ENCODE data around the gene GLCE.

Gene GLCE

GRCh38 chr15:69189157-69189556, 28.7 kb downstream of the GLCE start:
- H2BK5ac ChIP-seq (ENCODE audit: low read length), result no peak overlapping the region
- no CpG with 5 or more reads among the region's 6 CpGs for WGBS, 2 donors (ENCODE audit: extremely low coverage in 2 of 2, insufficient read length in 2 of 2, insufficient replicate concordance in 1 of 2)

GRCh38 chr15:69190091-69190490, 29.7 kb downstream of the GLCE start:
- H3K27me3 ChIP-seq (ENCODE audit: control insufficient read depth in 3 of 3, insufficient read depth in 3 of 3, low read depth in 1 of 3, low read length in 3 of 3), result no peaks in the 10 kb centered on the region
- H3K14ac ChIP-seq (ENCODE audit: low read length), result no peak overlapping the region
- no peak overlapping the region for H3K4me3 ChIP-seq (ENCODE audit: low read length in 2 of 2)
- H2AK5ac ChIP-seq (ENCODE audit: low read depth, low read length), result no peak overlapping the region
- DNase-seq (ENCODE audit: low spot score), result no peak
- H2BK5ac ChIP-seq (ENCODE audit: low read length), result no peak overlapping the region
- H3K9me3 ChIP-seq (replicated peaks in 1 of 2; ENCODE audit: control insufficient read depth in 2 of 2, insufficient read depth in 1 of 2, low read depth in 1 of 2, low read length in 2 of 2), result peaks cover 0 to 2% of the 10 kb centered on the region in 2 donors
- H3K23ac ChIP-seq (ENCODE audit: low read depth, low read length, poor library complexity), result no peak overlapping the region
- no peak overlapping the region for H3K9ac ChIP-seq (ENCODE audit: low read depth, low read length, poor library complexity)
- no peaks in the 10 kb centered on the region for H3K36me3 ChIP-seq (replicated peaks in 1 of 2; ENCODE audit: control insufficient read depth in 2 of 2, insufficient read depth in 2 of 2, low read length in 2 of 2)
- no peak overlapping the region for H2AFZ ChIP-seq (ENCODE audit: low read length)
- H3K27ac ChIP-seq (replicated peaks; ENCODE audit: low read length), result no peak overlapping the region
- no peaks in the 10 kb centered on the region for H3K79me1 ChIP-seq (ENCODE audit: low read depth, low read length)
- H3K4me1 ChIP-seq (ENCODE audit: control insufficient read depth in 2 of 2, insufficient read depth in 1 of 2, low read depth in 1 of 2, low read length in 2 of 2), result peaks cover 0 to 2% of the 10 kb centered on the region in 2 donors
- no peak overlapping the region for H2BK120ac ChIP-seq (ENCODE audit: low read depth, low read length)
- no peak overlapping the region for H2BK15ac ChIP-seq (ENCODE audit: low read length)
- no peak overlapping the region for H3K18ac ChIP-seq (ENCODE audit: low read length)
- H3K4ac ChIP-seq (ENCODE audit: low read length), result no peak overlapping the region
- no peak overlapping the region for H4K91ac ChIP-seq (ENCODE audit: low read depth, low read length, poor library complexity)
- no peak overlapping the region for H3K4me2 ChIP-seq (ENCODE audit: insufficient read depth, low read length, poor library complexity, severe bottlenecking)
- no peak overlapping the region for H2BK12ac ChIP-seq (ENCODE audit: low read length)
- H4K8ac ChIP-seq (ENCODE audit: low read depth, low read length), result no peak overlapping the region

More at GRCh38 chr15:69189157-69189556, 28.7 kb downstream of the GLCE start:
- H2AFZ ChIP-seq (ENCODE audit: low read length), result no peak overlapping the region
- no peak overlapping the region for H3K18ac ChIP-seq (ENCODE audit: low read length)
- H3K4me1 ChIP-seq (ENCODE audit: control insufficient read depth in 2 of 2, insufficient read depth in 1 of 2, low read depth in 1 of 2, low read length in 2 of 2), result peaks cover 0 to 2% of the 10 kb centered on the region in 2 donors
- no peak overlapping the region for H3K4me2 ChIP-seq (ENCODE audit: insufficient read depth, low read length, poor library complexity, severe bottlenecking)
- no peaks in the 10 kb centered on the region for H3K27me3 ChIP-seq (ENCODE audit: control insufficient read depth in 3 of 3, insufficient read depth in 3 of 3, low read depth in 1 of 3, low read length in 3 of 3)
- H3K9me3 ChIP-seq (replicated peaks in 1 of 2; ENCODE audit: control insufficient read depth in 2 of 2, insufficient read depth in 1 of 2, low read depth in 1 of 2, low read length in 2 of 2), result peaks cover 0 to 2% of the 10 kb centered on the region in 2 donors
- H3K23ac ChIP-seq (ENCODE audit: low read depth, low read length, poor library complexity), result no peak overlapping the region
- H3K9ac ChIP-seq (ENCODE audit: low read depth, low read length, poor library complexity), result no peak overlapping the region
- H3K14ac ChIP-seq (ENCODE audit: low read length), result no peak overlapping the region
- H4K8ac ChIP-seq (ENCODE audit: low read depth, low read length), result no peak overlapping the region
- no peak overlapping the region for H3K4me3 ChIP-seq (ENCODE audit: low read length in 2 of 2)
- H3K79me1 ChIP-seq (ENCODE audit: low read depth, low read length), result no peaks in the 10 kb centered on the region
- H3K4ac ChIP-seq (ENCODE audit: low read length), result no peak overlapping the region
- no peak overlapping the region for H2BK12ac ChIP-seq (ENCODE audit: low read length)
- no peak for DNase-seq (ENCODE audit: low spot score)
- H4K91ac ChIP-seq (ENCODE audit: low read depth, low read length, poor library complexity), result no peak overlapping the region
- no peak overlapping the region for H2AK5ac ChIP-seq (ENCODE audit: low read depth, low read length)
- H3K36me3 ChIP-seq (replicated peaks in 1 of 2; ENCODE audit: control insufficient read depth in 2 of 2, insufficient read depth in 2 of 2, low read length in 2 of 2), result no peaks in the 10 kb centered on the region
- H3K27ac ChIP-seq (replicated peaks; ENCODE audit: low read length), result no peak overlapping the region
- no peak overlapping the region for H2BK15ac ChIP-seq (ENCODE audit: low read length)
- no peak overlapping the region for H2BK120ac ChIP-seq (ENCODE audit: low read depth, low read length)

GRCh38 chr15:69190504-69190903, 30.1 kb downstream of the GLCE start:
- no peak overlapping the region for H3K4ac ChIP-seq (ENCODE audit: low read length)
- H3K27ac ChIP-seq (replicated peaks; ENCODE audit: low read length), result no peak overlapping the region
- H2BK12ac ChIP-seq (ENCODE audit: low read length), result no peak overlapping the region
- H3K4me1 ChIP-seq (ENCODE audit: control insufficient read depth in 2 of 2, insufficient read depth in 1 of 2, low read depth in 1 of 2, low read length in 2 of 2), result peaks cover 0 to 2% of the 10 kb centered on the region in 2 donors
- H3K23ac ChIP-seq (ENCODE audit: low read depth, low read length, poor library complexity), result no peak overlapping the region
- no peak overlapping the region for H3K4me2 ChIP-seq (ENCODE audit: insufficient read depth, low read length, poor library complexity, severe bottlenecking)
- H3K14ac ChIP-seq (ENCODE audit: low read length), result no peak overlapping the region
- no peak overlapping the region for H4K91ac ChIP-seq (ENCODE audit: low read depth, low read length, poor library complexity)
- H3K36me3 ChIP-seq (replicated peaks in 1 of 2; ENCODE audit: control insufficient read depth in 2 of 2, insufficient read depth in 2 of 2, low read length in 2 of 2), result no peaks in the 10 kb centered on the region
- H2BK120ac ChIP-seq (ENCODE audit: low read depth, low read length), result no peak overlapping the region
- H2AFZ ChIP-seq (ENCODE audit: low read length), result no peak overlapping the region
- no peak for DNase-seq (ENCODE audit: low spot score)
- peaks cover 0 to 2% of the 10 kb centered on the region in 2 donors for H3K9me3 ChIP-seq (replicated peaks in 1 of 2; ENCODE audit: control insufficient read depth in 2 of 2, insufficient read depth in 1 of 2, low read depth in 1 of 2, low read length in 2 of 2)
- H2BK15ac ChIP-seq (ENCODE audit: low read length), result no peak overlapping the region
- no peak overlapping the region for H3K18ac ChIP-seq (ENCODE audit: low read length)
- no peak overlapping the region for H2AK5ac ChIP-seq (ENCODE audit: low read depth, low read length)
- no peak overlapping the region for H2BK5ac ChIP-seq (ENCODE audit: low read length)
- no peak overlapping the region for H4K8ac ChIP-seq (ENCODE audit: low read depth, low read length)
- H3K27me3 ChIP-seq (ENCODE audit: control insufficient read depth in 3 of 3, insufficient read depth in 3 of 3, low read depth in 1 of 3, low read length in 3 of 3), result no peaks in the 10 kb centered on the region
- no peak overlapping the region for H3K4me3 ChIP-seq (ENCODE audit: low read length in 2 of 2)
- H3K9ac ChIP-seq (ENCODE audit: low read depth, low read length, poor library complexity), result no peak overlapping the region
- no peaks in the 10 kb centered on the region for H3K79me1 ChIP-seq (ENCODE audit: low read depth, low read length)

- H2BK120ac ChIP-seq (ENCODE audit: low read depth, low read length), result no peak overlapping the region
- no peaks in the 10 kb centered on the region for H3K79me1 ChIP-seq (ENCODE audit: low read depth, low read length)
- H3K4me3 ChIP-seq (ENCODE audit: low read length in 2 of 2), result no peak overlapping the region
- H2BK5ac ChIP-seq (ENCODE audit: low read length), result no peak overlapping the region
- H3K4me1 ChIP-seq (ENCODE audit: control insufficient read depth in 2 of 2, insufficient read depth in 1 of 2, low read depth in 1 of 2, low read length in 2 of 2), result no peaks in the 10 kb centered on the region
- H3K4ac ChIP-seq (ENCODE audit: low read length), result no peak overlapping the region
- no peak overlapping the region for H2BK12ac ChIP-seq (ENCODE audit: low read length)
- no peaks in the 10 kb centered on the region for H3K27me3 ChIP-seq (ENCODE audit: control insufficient read depth in 3 of 3, insufficient read depth in 3 of 3, low read depth in 1 of 3, low read length in 3 of 3)
- H4K91ac ChIP-seq (ENCODE audit: low read depth, low read length, poor library complexity), result no peak overlapping the region
- no peak overlapping the region for H3K23ac ChIP-seq (ENCODE audit: low read depth, low read length, poor library complexity)
- peaks cover 0 to 5% of the 10 kb centered on the region in 2 donors for H3K36me3 ChIP-seq (replicated peaks in 1 of 2; ENCODE audit: control insufficient read depth in 2 of 2, insufficient read depth in 2 of 2, low read length in 2 of 2)
- no peak overlapping the region for H2BK15ac ChIP-seq (ENCODE audit: low read length)
- no peak overlapping the region for H3K9ac ChIP-seq (ENCODE audit: low read depth, low read length, poor library complexity)
- no peak overlapping the region for H3K14ac ChIP-seq (ENCODE audit: low read length)
- no peak overlapping the region for H2AFZ ChIP-seq (ENCODE audit: low read length)
- WGBS, 2 donors (ENCODE audit: extremely low coverage in 2 of 2, insufficient read length in 2 of 2, insufficient replicate concordance in 1 of 2), result no CpG with 5 or more reads among the region's 2 CpGs
- H3K27ac ChIP-seq (replicated peaks; ENCODE audit: low read length), result no peak overlapping the region
- peaks cover 0 to 2% of the 10 kb centered on the region in 2 donors for H3K9me3 ChIP-seq (replicated peaks in 1 of 2; ENCODE audit: control insufficient read depth in 2 of 2, insufficient read depth in 1 of 2, low read depth in 1 of 2, low read length in 2 of 2)
- no peak overlapping the region for H3K4me2 ChIP-seq (ENCODE audit: insufficient read depth, low read length, poor library complexity, severe bottlenecking)
- H4K8ac ChIP-seq (ENCODE audit: low read depth, low read length), result no peak overlapping the region
- no peak overlapping the region for H3K18ac ChIP-seq (ENCODE audit: low read length)
- no peak for DNase-seq (ENCODE audit: low spot score)
- H2AK5ac ChIP-seq (ENCODE audit: low read depth, low read length), result no peak overlapping the region
These were observed 33.8 kb downstream of the GLCE start for GRCh38 chr15:69194025-69194827.

All from neuronal stem cell (in vitro differentiated cells).